Measurements from ENCODE around the gene PAWR.

GRCh38 chr12:79624378-79624777, 66.4 kb downstream of the PAWR start:
- TF ChIP-seq CTCF (IDR thresholded peaks at IDR 0.05 in 4 of 5, conservative IDR thresholded peaks at IDR 0.05 in 1 of 5) (no peak), POLR2A (IDR thresholded peaks at IDR 0.05) (no peak)

Measured in gastrocnemius medialis (tissue), 4 donors.